Endothelial cell of umbilical vein (primary cell): ENCODE results near the gene MPPE1. TPM values are rescaled to one million over a fixed set of nuclear protein-coding genes. Genes with fewer than 3 reads are reported as not detected.
A peak's percentile ranks its signal among the peaks of the same experiment; 100 is the strongest.

Experiments
- BruUV-seq: library from RNA; stranded (reverse); fragments of 400-500 nt; replicated peaks from 2 replicates; lab custom pipeline; 2021; lab: Mats Ljungman, UMichigan
- CTCF ChIA-PET: fragments of 300-600, 350-600 bp; sonication (Branson Sonifier 250); formaldehyde crosslinking; loops from one replicate; lab custom pipeline; 2021; ENCODE audit warnings: antibody characterized with exemption, inconsistent platforms; lab: Charles Lee
- POLR2A ChIA-PET: fragments of 300-600, 350-600 bp; sonication (Branson Sonifier 250); formaldehyde crosslinking; loops from one replicate; lab custom pipeline; 2021; ENCODE audit warnings: antibody characterized with exemption, inconsistent platforms; lab: Charles Lee
- DNase-seq: peaks from one replicate; pipeline ENCODE4 v3.0.0-alpha.2; 2011; ENCODE audit warnings: low read depth, low spot score
- FAIRE-seq: peaks from 2 replicates; lab custom pipeline; 2011; peaks lifted over from hg19 to GRCh38; lab: Jason Lieb, UNC
- H2AFZ ChIP-seq: 2 replicates; pipeline ENCODE4 v1.6.0; 2012; ENCODE audit warnings: low read depth, low read length, control low read depth, inconsistent platforms
- H3K27ac ChIP-seq: 2 replicates; pipeline ENCODE4 v1.5.1; 2011; ENCODE audit warnings: low read depth, mild to moderate bottlenecking, control low read depth, low read length, moderate library complexity; ENCODE audit not compliant: insufficient read depth
- H3K27me3 ChIP-seq, 2 experiments: 2 replicates each; pipeline versions ENCODE4 v1.6.0 to v1.6.1; 2011; ENCODE audit warnings: low read length in 2 of 2, mixed read lengths in 1 of 2; ENCODE audit not compliant: control insufficient read depth in 2 of 2, insufficient read depth in 2 of 2
- H3K36me3 ChIP-seq, 2 experiments: 2 replicates in 1 of 2; 3 replicates in 1 of 2; pipeline ENCODE4 v1.5.1; 2011; ENCODE audit warnings: low read length in 2 of 2, mild to moderate bottlenecking in 1 of 2, moderate library complexity in 1 of 2; ENCODE audit not compliant: control insufficient read depth in 2 of 2, insufficient read depth in 2 of 2; ENCODE audit errors: extremely low read depth in 1 of 2
- H3K4me1 ChIP-seq: 3 replicates; pipeline ENCODE4 v1.5.1; 2011; ENCODE audit warnings: mild to moderate bottlenecking, low read length; ENCODE audit not compliant: control insufficient read depth, insufficient read depth; ENCODE audit errors: extremely low read depth
- H3K4me2 ChIP-seq: 2 replicates; pipeline ENCODE4 v1.6.1; 2011; ENCODE audit warnings: low read length, control low read depth, mixed read lengths; ENCODE audit not compliant: insufficient read depth
- H3K4me3 ChIP-seq, 3 experiments: fragments of 200-600 bp in 1 of 3; sonication (generic), shearing (Covaris generic) in 1 of 3; replicated peaks in 1 of 3; 2 replicates each; pipeline ENCODE4 v1.5.1; 2011 to 2016; ENCODE audit warnings: control low read depth in 3 of 3, low read length in 3 of 3, mild to moderate bottlenecking in 2 of 3, inconsistent platforms in 1 of 3, low read depth in 1 of 3, moderate library complexity in 1 of 3; ENCODE audit not compliant: insufficient read depth in 1 of 3
- H3K79me2 ChIP-seq: 2 replicates; pipeline ENCODE4 v1.6.0; 2012; ENCODE audit warnings: low read length, inconsistent platforms; ENCODE audit not compliant: control insufficient read depth, insufficient read depth
- H3K9ac ChIP-seq: replicated peaks from 2 replicates; pipeline ENCODE3; 2011; ENCODE audit warnings: low read length, control low read depth; ENCODE audit not compliant: insufficient read depth; ENCODE audit errors: extremely low read depth
- H3K9me1 ChIP-seq: replicated peaks from 3 replicates; pipeline ENCODE4 v1.6.0; 2011; ENCODE audit warnings: mild to moderate bottlenecking, low read length; ENCODE audit not compliant: control insufficient read depth, insufficient read depth; ENCODE audit errors: extremely low read depth
- H3K9me3 ChIP-seq: replicated peaks from 2 replicates; pipeline ENCODE4 v1.5.1; 2012; ENCODE audit warnings: low read length, inconsistent platforms; ENCODE audit not compliant: control insufficient read depth, insufficient read depth
- H4K20me1 ChIP-seq: replicated peaks from 2 replicates; pipeline ENCODE3; 2011; ENCODE audit warnings: mild to moderate bottlenecking, low read length; ENCODE audit not compliant: control insufficient read depth, insufficient read depth; ENCODE audit errors: extremely low read depth
- EZH2 ChIP-seq: IDR thresholded peaks from 2 replicates; pipeline ENCODE4 v1.6.1; 2012; ENCODE audit warnings: borderline replicate concordance, low read depth, mild to moderate bottlenecking, moderate library complexity, low read length, inconsistent platforms; ENCODE audit not compliant: severe bottlenecking
- FOS ChIP-seq: IDR thresholded peaks from 2 replicates; pipeline ENCODE4 v1.6.1; 2011; ENCODE audit warnings: mild to moderate bottlenecking, low read length, moderate library complexity, borderline replicate concordance; ENCODE audit not compliant: insufficient read depth
- GATA2 ChIP-seq: IDR thresholded peaks from 2 replicates; pipeline ENCODE4 v1.7.0; 2011; ENCODE audit warnings: low read depth, mild to moderate bottlenecking, moderate library complexity, mixed read lengths, low read length; ENCODE audit not compliant: insufficient read length, insufficient read depth
- JUN ChIP-seq: IDR thresholded peaks from 2 replicates; pipeline ENCODE4 v1.6.1; 2011; ENCODE audit warnings: borderline replicate concordance, low read depth; ENCODE audit not compliant: insufficient read length, insufficient read depth
- MYC ChIP-seq: IDR thresholded peaks from one replicate; pipeline ENCODE4 v1.6.1; 2011; ENCODE audit warnings: mild to moderate bottlenecking, low read depth, low read length
- POLR2A ChIP-seq: IDR thresholded peaks from 2 replicates; pipeline ENCODE4 v1.6.1; 2012; ENCODE audit warnings: low read depth, mild to moderate bottlenecking, control low read depth, low read length
- POLR2AphosphoS5 ChIP-seq: IDR thresholded peaks from 2 replicates; pipeline ENCODE4 v1.6.1; 2012; ENCODE audit warnings: low read depth, mild to moderate bottlenecking, control low read depth, low read length, moderate library complexity; ENCODE audit not compliant: insufficient read depth
- dilution Hi-C: fragments of 300-500 bp; cut with MboI; formaldehyde crosslinking; loops from one replicate; pipeline ENCODE4 v1.15.0; 2019; ENCODE audit warnings: low sequenced_read_pairs; ENCODE audit not compliant: extremely low pct_ligation_motif_present
- intact Hi-C: fragments of 100-400 bp; cut with micrococcal nuclease; formaldehyde crosslinking; loops from one replicate; pipeline ENCODE4 v1.10.0; 2022
- polyA plus RNA-seq, 4 experiments: library from polyadenylated mRNA; depleted of rRNA in 3 of 4; stranded (reverse) in 3 of 4; unstranded in 1 of 4; fragments of >200 nt; gene quantifications; 2 replicates each; pipeline versions ENCODE4 v1.2.1 to v1.2.3, GENCODE V29; 2011 to 2012; ENCODE audit warnings: missing spikeins in 1 of 4
- total RNA-seq: library from RNA; stranded (reverse); gene quantifications from 2 replicates; pipeline ENCODE4 v1.2.3, GENCODE V29; 2021
- TF ChIP-seq, protein P1 (sequence below): IDR thresholded peaks from 2 replicates; pipeline ENCODE4 v1.6.1; 2011; ENCODE audit not compliant: insufficient read depth, insufficient read length
- TF ChIP-seq, protein P2 (sequence below), 2 donors: IDR thresholded peaks; 1 replicate in 1 of 2; 2 replicates in 1 of 2; pipeline ENCODE4 v1.5.1; 2011; ENCODE audit warnings: low read length in 2 of 2, mild to moderate bottlenecking in 2 of 2, moderate library complexity in 2 of 2, control low read depth in 1 of 2, inconsistent platforms in 1 of 2, low read depth in 1 of 2; ENCODE audit not compliant: insufficient read depth in 1 of 2; ENCODE audit errors: extremely low read depth in 1 of 2

The MPPE1 gene
- total and polyA plus RNA-seq, 2 donors (not counting 3 experiments of a cell fraction or from before 2014, with no cell fraction given) = 13.4 to 30.6 TPM

DNA sequence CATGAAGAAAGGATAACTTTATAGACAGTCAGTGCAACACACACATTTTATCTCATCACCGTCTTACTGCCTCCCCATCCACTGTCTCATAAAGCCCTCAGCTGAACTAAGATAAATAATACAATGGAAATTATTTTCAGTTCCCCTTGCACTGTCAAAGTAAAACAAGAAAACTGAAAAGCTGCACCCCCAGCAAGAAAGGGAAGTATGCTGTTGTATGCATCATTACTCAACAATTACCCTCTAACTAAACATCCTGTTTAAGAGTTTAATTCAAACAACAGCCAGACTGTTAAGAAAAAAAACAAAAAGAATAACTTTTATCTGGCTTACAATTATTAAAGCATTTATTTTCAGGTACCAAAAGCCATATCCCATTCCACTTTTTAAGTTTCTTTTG lies 25.0 kb downstream of the MPPE1 start:
- Histone ChIP-seq H3K36me3 (no peaks in the 10 kb centered on the region), H3K79me2 (no peaks in the 10 kb centered on the region), H2AFZ (no peak overlapping the region), H3K4me1 (no peaks in the 10 kb centered on the region), H3K27me3 (no peaks in the 10 kb centered on the region), H3K4me3 (no peak overlapping the region), H3K9me1 (no peaks in the 10 kb centered on the region), H4K20me1 (no peaks in the 10 kb centered on the region), H3K4me2 (peak overlapping the region; percentile 9), H3K9me3 (no peaks in the 10 kb centered on the region), H3K9ac (no peak overlapping the region), H3K27ac (no peak overlapping the region)
- DNase-seq = peak; percentile 6
- ChIA-PET POLR2A (no interaction called here), CTCF (no interaction called here)
- dilution Hi-C loops (no loop called here), intact Hi-C loops (no loop called here)
- no TSS peak for BruUV-seq
- TF ChIP-seq FOS = peak; percentile 14
- TF ChIP-seq POLR2A = no peak
- peak; percentile 54 for FAIRE-seq

DNA sequence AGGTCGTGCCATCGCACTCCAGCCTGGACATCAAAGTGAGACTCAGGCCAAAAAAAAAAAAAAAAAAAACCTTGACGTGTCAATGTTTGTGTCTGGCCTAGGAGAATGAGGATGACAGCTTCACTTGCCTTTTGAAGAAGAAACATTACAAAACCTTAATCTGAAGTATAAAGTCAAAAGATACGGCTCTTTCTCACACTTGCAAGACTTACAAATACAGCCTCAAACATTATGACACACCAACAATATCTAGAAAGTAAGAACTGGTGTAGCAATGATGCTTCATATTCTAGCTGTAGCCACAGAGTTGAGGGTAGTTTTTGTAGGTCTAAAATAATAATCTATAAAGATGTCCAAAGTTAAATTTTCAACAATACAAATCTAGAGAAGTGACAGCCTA lies 25.5 kb downstream of the MPPE1 start:
- ChIA-PET POLR2A (no interaction called here), CTCF (no interaction called here)
- Histone ChIP-seq H3K4me3 (no peak overlapping the region), H3K9me3 (no peaks in the 10 kb centered on the region), H3K79me2 (no peaks in the 10 kb centered on the region), H3K9ac (no peak overlapping the region), H3K27ac (no peak overlapping the region), H3K4me1 (no peaks in the 10 kb centered on the region), H3K4me2 (no peak overlapping the region), H3K36me3 (no peaks in the 10 kb centered on the region), H4K20me1 (no peaks in the 10 kb centered on the region), H3K9me1 (no peaks in the 10 kb centered on the region), H3K27me3 (no peaks in the 10 kb centered on the region), H2AFZ (no peak overlapping the region)
- DNase-seq (no peak), FAIRE-seq (peak; percentile 24)
- no TSS peak for BruUV-seq
- TF ChIP-seq FOS = no peak
- no peak for TF ChIP-seq EZH2
- TF ChIP-seq POLR2AphosphoS5 = no peak
- no peak for TF ChIP-seq JUN
- TF ChIP-seq MYC = no peak
- no peak for TF ChIP-seq POLR2A
- TF ChIP-seq, protein P1, sequence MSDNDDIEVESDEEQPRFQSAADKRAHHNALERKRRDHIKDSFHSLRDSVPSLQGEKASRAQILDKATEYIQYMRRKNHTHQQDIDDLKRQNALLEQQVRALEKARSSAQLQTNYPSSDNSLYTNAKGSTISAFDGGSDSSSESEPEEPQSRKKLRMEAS = no peak
- no peak for TF ChIP-seq GATA2
- TF ChIP-seq, protein P2, sequence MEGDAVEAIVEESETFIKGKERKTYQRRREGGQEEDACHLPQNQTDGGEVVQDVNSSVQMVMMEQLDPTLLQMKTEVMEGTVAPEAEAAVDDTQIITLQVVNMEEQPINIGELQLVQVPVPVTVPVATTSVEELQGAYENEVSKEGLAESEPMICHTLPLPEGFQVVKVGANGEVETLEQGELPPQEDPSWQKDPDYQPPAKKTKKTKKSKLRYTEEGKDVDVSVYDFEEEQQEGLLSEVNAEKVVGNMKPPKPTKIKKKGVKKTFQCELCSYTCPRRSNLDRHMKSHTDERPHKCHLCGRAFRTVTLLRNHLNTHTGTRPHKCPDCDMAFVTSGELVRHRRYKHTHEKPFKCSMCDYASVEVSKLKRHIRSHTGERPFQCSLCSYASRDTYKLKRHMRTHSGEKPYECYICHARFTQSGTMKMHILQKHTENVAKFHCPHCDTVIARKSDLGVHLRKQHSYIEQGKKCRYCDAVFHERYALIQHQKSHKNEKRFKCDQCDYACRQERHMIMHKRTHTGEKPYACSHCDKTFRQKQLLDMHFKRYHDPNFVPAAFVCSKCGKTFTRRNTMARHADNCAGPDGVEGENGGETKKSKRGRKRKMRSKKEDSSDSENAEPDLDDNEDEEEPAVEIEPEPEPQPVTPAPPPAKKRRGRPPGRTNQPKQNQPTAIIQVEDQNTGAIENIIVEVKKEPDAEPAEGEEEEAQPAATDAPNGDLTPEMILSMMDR (IDR thresholded peaks at IDR 0.05; ENCODE audit: extremely low read depth in 1 of 2, insufficient read depth in 1 of 2, low read depth in 1 of 2, low read length in 2 of 2) = no peak
- dilution Hi-C loops (no loop called here), intact Hi-C loops (no loop called here)
